Suprapubic skin (tissue), 4 donors: ENCODE data around the gene AHRR.
"Not testable (repeated sequence)": the region's sequence is repeated elsewhere in the genome, so short reads cannot be mapped to it uniquely, and the experiment has no call there.

Source experiments
- POLR2A ChIP-seq, 2 donors: fragments of 450-650 bp; IDR thresholded peaks; one replicate each; pipeline ENCODE4 v1.6.1; 2017; ENCODE audit warnings: antibody characterized with exemption in 2 of 2, mild to moderate bottlenecking in 2 of 2, moderate library complexity in 2 of 2
- POLR2AphosphoS5 ChIP-seq, 3 donors: sonication (generic); formaldehyde crosslinking; IDR thresholded peaks; one replicate each; pipeline ENCODE4 v1.6.1; 2017; ENCODE audit warnings: antibody characterized with exemption in 3 of 3
- TF ChIP-seq, protein P1 (sequence below), 2 donors: fragments of 200-600 bp in 1 of 2; fragments of 450-650 bp in 1 of 2; sonication (generic) in 1 of 2; IDR thresholded peaks; one replicate each; pipeline ENCODE4 v1.5.1; 2016 to 2019; ENCODE audit warnings: antibody characterized with exemption in 2 of 2, mild to moderate bottlenecking in 1 of 2, moderate library complexity in 1 of 2

DNA sequence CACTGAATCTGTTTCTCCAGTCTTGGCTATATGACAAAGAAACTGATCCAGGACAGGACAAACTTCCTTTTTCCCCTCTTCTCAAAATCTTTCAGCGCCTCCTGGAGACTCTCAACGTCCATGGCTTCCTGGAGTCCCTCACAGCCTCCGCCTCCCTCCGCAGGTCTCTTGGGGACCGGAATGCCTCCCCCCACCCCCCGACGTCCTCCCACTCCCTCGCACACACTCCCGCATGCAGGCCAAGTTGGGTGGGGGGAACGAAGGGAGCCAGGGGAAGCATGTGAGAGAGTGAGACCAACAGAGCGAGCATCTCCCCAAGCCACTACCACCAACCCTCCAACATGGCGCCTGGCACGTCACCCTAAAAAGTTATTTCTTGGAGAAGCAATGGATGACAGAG lies 31.3 kb upstream of the AHRR start:
- TF ChIP-seq POLR2A, POLR2AphosphoS5 (IDR thresholded peaks at IDR 0.05): not testable (repeated sequence)
- TF ChIP-seq, protein P1, sequence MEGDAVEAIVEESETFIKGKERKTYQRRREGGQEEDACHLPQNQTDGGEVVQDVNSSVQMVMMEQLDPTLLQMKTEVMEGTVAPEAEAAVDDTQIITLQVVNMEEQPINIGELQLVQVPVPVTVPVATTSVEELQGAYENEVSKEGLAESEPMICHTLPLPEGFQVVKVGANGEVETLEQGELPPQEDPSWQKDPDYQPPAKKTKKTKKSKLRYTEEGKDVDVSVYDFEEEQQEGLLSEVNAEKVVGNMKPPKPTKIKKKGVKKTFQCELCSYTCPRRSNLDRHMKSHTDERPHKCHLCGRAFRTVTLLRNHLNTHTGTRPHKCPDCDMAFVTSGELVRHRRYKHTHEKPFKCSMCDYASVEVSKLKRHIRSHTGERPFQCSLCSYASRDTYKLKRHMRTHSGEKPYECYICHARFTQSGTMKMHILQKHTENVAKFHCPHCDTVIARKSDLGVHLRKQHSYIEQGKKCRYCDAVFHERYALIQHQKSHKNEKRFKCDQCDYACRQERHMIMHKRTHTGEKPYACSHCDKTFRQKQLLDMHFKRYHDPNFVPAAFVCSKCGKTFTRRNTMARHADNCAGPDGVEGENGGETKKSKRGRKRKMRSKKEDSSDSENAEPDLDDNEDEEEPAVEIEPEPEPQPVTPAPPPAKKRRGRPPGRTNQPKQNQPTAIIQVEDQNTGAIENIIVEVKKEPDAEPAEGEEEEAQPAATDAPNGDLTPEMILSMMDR (IDR thresholded peaks at IDR 0.05) = not testable (repeated sequence)
